ENCODE results near the gene CDHR5.
A peak's percentile ranks its signal among the peaks of the same experiment; 100 is the strongest.

The CDHR5 gene

GRCh38 chr11:589798-590197 lies 35.0 kb downstream of the CDHR5 start:
- Histone ChIP-seq H3K27ac (replicated peaks; ENCODE audit: low read length) (no peak overlapping the region), H3K36me3 (replicated peaks in 1 of 2; ENCODE audit: control insufficient read depth in 2 of 2, insufficient read depth in 2 of 2, low read length in 2 of 2) (peaks cover 56 to 85% of the 10 kb centered on the region in 2 donors), H2BK15ac (ENCODE audit: low read length) (no peak overlapping the region), H3K9me3 (replicated peaks in 1 of 2; ENCODE audit: control insufficient read depth in 2 of 2, insufficient read depth in 1 of 2, low read depth in 1 of 2, low read length in 2 of 2) (no peaks in the 10 kb centered on the region), H3K18ac (ENCODE audit: low read length) (no peak overlapping the region), H2AK5ac (ENCODE audit: low read depth, low read length) (no peak overlapping the region), H3K27me3 (ENCODE audit: control insufficient read depth in 3 of 3, insufficient read depth in 3 of 3, low read depth in 1 of 3, low read length in 3 of 3) (no peaks in the 10 kb centered on the region), H3K79me1 (ENCODE audit: low read depth, low read length) (peaks cover 4% of the 10 kb centered on the region), H3K4me3 (ENCODE audit: low read length in 2 of 2) (no peak overlapping the region), H2BK5ac (ENCODE audit: low read length) (no peak overlapping the region), H2AFZ (ENCODE audit: low read length) (no peak overlapping the region), H4K8ac (ENCODE audit: low read depth, low read length) (peak overlapping the region; percentile 74), H3K9ac (ENCODE audit: low read depth, low read length, poor library complexity) (no peak overlapping the region), H3K4me2 (ENCODE audit: insufficient read depth, low read length, poor library complexity, severe bottlenecking) (no peak overlapping the region), H2BK120ac (ENCODE audit: low read depth, low read length) (no peak overlapping the region), H3K14ac (ENCODE audit: low read length) (no peak overlapping the region), H4K91ac (ENCODE audit: low read depth, low read length, poor library complexity) (no peak overlapping the region), H2BK12ac (ENCODE audit: low read length) (no peak overlapping the region), H3K23ac (ENCODE audit: low read depth, low read length, poor library complexity) (peak overlapping the region; percentile 59), H3K4me1 (ENCODE audit: control insufficient read depth in 2 of 2, insufficient read depth in 1 of 2, low read depth in 1 of 2, low read length in 2 of 2) (no peaks in the 10 kb centered on the region), H3K4ac (ENCODE audit: low read length) (no peak overlapping the region)
- no peak for DNase-seq (ENCODE audit: low spot score)
- WGBS, 2 donors (ENCODE audit: extremely low coverage in 2 of 2, insufficient read length in 2 of 2, insufficient replicate concordance in 1 of 2): no CpG with 5 or more reads among the region's 26 CpGs

GRCh38 chr11:587978-588380 lies 36.8 kb downstream of the CDHR5 start:
- no peak overlapping the region for H2AFZ ChIP-seq (ENCODE audit: low read length)
- no peak overlapping the region for H3K27ac ChIP-seq (replicated peaks; ENCODE audit: low read length)
- H3K27me3 ChIP-seq (ENCODE audit: control insufficient read depth in 3 of 3, insufficient read depth in 3 of 3, low read depth in 1 of 3, low read length in 3 of 3): no peaks in the 10 kb centered on the region
- WGBS, 2 donors (ENCODE audit: extremely low coverage in 2 of 2, insufficient read length in 2 of 2, insufficient replicate concordance in 1 of 2): no CpG with 5 or more reads among the region's 6 CpGs
- H4K8ac ChIP-seq (ENCODE audit: low read depth, low read length): no peak overlapping the region
- no peak overlapping the region for H4K91ac ChIP-seq (ENCODE audit: low read depth, low read length, poor library complexity)
- no peak overlapping the region for H2BK5ac ChIP-seq (ENCODE audit: low read length)
- no peak overlapping the region for H3K4ac ChIP-seq (ENCODE audit: low read length)
- no peak overlapping the region for H2BK15ac ChIP-seq (ENCODE audit: low read length)
- no peaks in the 10 kb centered on the region for H3K9me3 ChIP-seq (replicated peaks in 1 of 2; ENCODE audit: control insufficient read depth in 2 of 2, insufficient read depth in 1 of 2, low read depth in 1 of 2, low read length in 2 of 2)
- H3K4me2 ChIP-seq (ENCODE audit: insufficient read depth, low read length, poor library complexity, severe bottlenecking): no peak overlapping the region
- H2AK5ac ChIP-seq (ENCODE audit: low read depth, low read length): no peak overlapping the region
- H3K14ac ChIP-seq (ENCODE audit: low read length): no peak overlapping the region
- no peak for DNase-seq (ENCODE audit: low spot score)
- no peak overlapping the region for H2BK12ac ChIP-seq (ENCODE audit: low read length)
- H2BK120ac ChIP-seq (ENCODE audit: low read depth, low read length): no peak overlapping the region
- H3K79me1 ChIP-seq (ENCODE audit: low read depth, low read length): peaks cover 13% of the 10 kb centered on the region
- no peaks in the 10 kb centered on the region for H3K4me1 ChIP-seq (ENCODE audit: control insufficient read depth in 2 of 2, insufficient read depth in 1 of 2, low read depth in 1 of 2, low read length in 2 of 2)
- H3K4me3 ChIP-seq (ENCODE audit: low read length in 2 of 2): no peak overlapping the region
- H3K36me3 ChIP-seq (replicated peaks in 1 of 2; ENCODE audit: control insufficient read depth in 2 of 2, insufficient read depth in 2 of 2, low read length in 2 of 2): peaks cover 55 to 83% of the 10 kb centered on the region in 2 donors
- no peak overlapping the region for H3K18ac ChIP-seq (ENCODE audit: low read length)
- H3K23ac ChIP-seq (ENCODE audit: low read depth, low read length, poor library complexity): no peak overlapping the region
- no peak overlapping the region for H3K9ac ChIP-seq (ENCODE audit: low read depth, low read length, poor library complexity)

- no peak overlapping the region for H2BK12ac ChIP-seq (ENCODE audit: low read length)
- no peak overlapping the region for H3K18ac ChIP-seq (ENCODE audit: low read length)
- no peak overlapping the region for H3K27ac ChIP-seq (replicated peaks; ENCODE audit: low read length)
- no peak overlapping the region for H2BK15ac ChIP-seq (ENCODE audit: low read length)
- peaks cover 13% of the 10 kb centered on the region for H3K79me1 ChIP-seq (ENCODE audit: low read depth, low read length)
- DNase-seq (ENCODE audit: low spot score): no peak
- H3K23ac ChIP-seq (ENCODE audit: low read depth, low read length, poor library complexity): peak overlapping the region; percentile 51
- H3K4me2 ChIP-seq (ENCODE audit: insufficient read depth, low read length, poor library complexity, severe bottlenecking): no peak overlapping the region
- H3K4me1 ChIP-seq (ENCODE audit: control insufficient read depth in 2 of 2, insufficient read depth in 1 of 2, low read depth in 1 of 2, low read length in 2 of 2): no peaks in the 10 kb centered on the region
- no peaks in the 10 kb centered on the region for H3K9me3 ChIP-seq (replicated peaks in 1 of 2; ENCODE audit: control insufficient read depth in 2 of 2, insufficient read depth in 1 of 2, low read depth in 1 of 2, low read length in 2 of 2)
- no peak overlapping the region for H4K8ac ChIP-seq (ENCODE audit: low read depth, low read length)
- no peak overlapping the region for H3K4ac ChIP-seq (ENCODE audit: low read length)
- H4K91ac ChIP-seq (ENCODE audit: low read depth, low read length, poor library complexity): no peak overlapping the region
- H2AFZ ChIP-seq (ENCODE audit: low read length): no peak overlapping the region
- peaks cover 51 to 79% of the 10 kb centered on the region in 2 donors for H3K36me3 ChIP-seq (replicated peaks in 1 of 2; ENCODE audit: control insufficient read depth in 2 of 2, insufficient read depth in 2 of 2, low read length in 2 of 2)
- H2BK120ac ChIP-seq (ENCODE audit: low read depth, low read length): no peak overlapping the region
- no peak overlapping the region for H2AK5ac ChIP-seq (ENCODE audit: low read depth, low read length)
- H2BK5ac ChIP-seq (ENCODE audit: low read length): no peak overlapping the region
- no CpG with 5 or more reads among the region's 8 CpGs for whole genome bisulfite sequencing, 2 donors (ENCODE audit: extremely low coverage in 2 of 2, insufficient read length in 2 of 2, insufficient replicate concordance in 1 of 2)
- no peak overlapping the region for H3K9ac ChIP-seq (ENCODE audit: low read depth, low read length, poor library complexity)
- H3K27me3 ChIP-seq (ENCODE audit: control insufficient read depth in 3 of 3, insufficient read depth in 3 of 3, low read depth in 1 of 3, low read length in 3 of 3): no peaks in the 10 kb centered on the region
- H3K14ac ChIP-seq (ENCODE audit: low read length): no peak overlapping the region
- no peak overlapping the region for H3K4me3 ChIP-seq (ENCODE audit: low read length in 2 of 2)
Observed at GRCh38 chr11:587546-587945, 37.2 kb downstream of the CDHR5 start.

GRCh38 chr11:586376-587316 lies 38.1 kb downstream of the CDHR5 start:
- peaks cover 49 to 80% of the 10 kb centered on the region in 2 donors for H3K36me3 ChIP-seq (replicated peaks in 1 of 2; ENCODE audit: control insufficient read depth in 2 of 2, insufficient read depth in 2 of 2, low read length in 2 of 2)
- H2BK15ac ChIP-seq (ENCODE audit: low read length): no peak overlapping the region
- no CpG with 5 or more reads among the region's 32 CpGs for WGBS, 2 donors (ENCODE audit: extremely low coverage in 2 of 2, insufficient read length in 2 of 2, insufficient replicate concordance in 1 of 2)

More at GRCh38 chr11:586376-587316, 38.1 kb downstream of the CDHR5 start:
- Histone ChIP-seq H2AFZ (ENCODE audit: low read length) (no peak overlapping the region), H2AK5ac (ENCODE audit: low read depth, low read length) (no peak overlapping the region), H4K8ac (ENCODE audit: low read depth, low read length) (no peak overlapping the region), H2BK5ac (ENCODE audit: low read length) (no peak overlapping the region), H3K9ac (ENCODE audit: low read depth, low read length, poor library complexity) (no peak overlapping the region), H3K4ac (ENCODE audit: low read length) (no peak overlapping the region), H4K91ac (ENCODE audit: low read depth, low read length, poor library complexity) (no peak overlapping the region), H3K18ac (ENCODE audit: low read length) (no peak overlapping the region), H3K4me2 (ENCODE audit: insufficient read depth, low read length, poor library complexity, severe bottlenecking) (no peak overlapping the region), H3K4me3 (ENCODE audit: low read length in 2 of 2) (no peak overlapping the region), H3K27me3 (ENCODE audit: control insufficient read depth in 3 of 3, insufficient read depth in 3 of 3, low read depth in 1 of 3, low read length in 3 of 3) (no peaks in the 10 kb centered on the region), H2BK120ac (ENCODE audit: low read depth, low read length) (no peak overlapping the region), H3K23ac (ENCODE audit: low read depth, low read length, poor library complexity) (no peak overlapping the region), H3K79me1 (ENCODE audit: low read depth, low read length) (peaks cover 13% of the 10 kb centered on the region), H3K27ac (replicated peaks; ENCODE audit: low read length) (no peak overlapping the region), H2BK12ac (ENCODE audit: low read length) (no peak overlapping the region), H3K4me1 (ENCODE audit: control insufficient read depth in 2 of 2, insufficient read depth in 1 of 2, low read depth in 1 of 2, low read length in 2 of 2) (no peaks in the 10 kb centered on the region), H3K9me3 (replicated peaks in 1 of 2; ENCODE audit: control insufficient read depth in 2 of 2, insufficient read depth in 1 of 2, low read depth in 1 of 2, low read length in 2 of 2) (no peaks in the 10 kb centered on the region), H3K14ac (ENCODE audit: low read length) (no peak overlapping the region)
- DNase-seq (ENCODE audit: low spot score): no peak

All from neuronal stem cell (in vitro differentiated cells).